ENCODE results near the gene PLEK.
"Not testable (repeated sequence)": the region's sequence is repeated elsewhere in the genome, so short reads cannot be mapped to it uniquely, and the experiment has no call there.

The PLEK gene

GRCh38 chr2:68390586-68390985 lies 25.5 kb downstream of the PLEK start:
- Histone ChIP-seq H3K9ac (ENCODE audit: insufficient read length, low read depth) (no peak overlapping the region), H3K4me3 (ENCODE audit: insufficient read length, low read depth) (no peak overlapping the region), H3K4me1 (ENCODE audit: insufficient read depth, insufficient read length) (no peaks in the 10 kb centered on the region), H3K9me3 (ENCODE audit: insufficient read depth, low read length) (no peaks in the 10 kb centered on the region), H3K27me3 (ENCODE audit: insufficient read depth, insufficient read length) (no peaks in the 10 kb centered on the region), H3K36me3 (ENCODE audit: insufficient read depth, insufficient read length, low read length) (no peaks in the 10 kb centered on the region)
- DNase-seq (ENCODE audit: low read depth, low spot score), result no peak
- no peak for TF ChIP-seq SUZ12 (IDR thresholded peaks at IDR 0.05; ENCODE audit: extremely low read depth, insufficient read depth, insufficient read length)
- TF ChIP-seq ZNF274 (IDR thresholded peaks at IDR 0.05; ENCODE audit: low read depth, low read length), result no peak
- TF ChIP-seq YY1 (IDR thresholded peaks at IDR 0.05; ENCODE audit: insufficient read depth, insufficient read length), result no peak

- Histone ChIP-seq H3K4me3 (ENCODE audit: insufficient read length, low read depth) (no peak overlapping the region), H3K27me3 (ENCODE audit: insufficient read depth, insufficient read length) (no peaks in the 10 kb centered on the region), H3K9ac (ENCODE audit: insufficient read length, low read depth) (no peak overlapping the region), H3K9me3 (ENCODE audit: insufficient read depth, low read length) (no peaks in the 10 kb centered on the region), H3K36me3 (ENCODE audit: insufficient read depth, insufficient read length, low read length) (no peaks in the 10 kb centered on the region), H3K4me1 (ENCODE audit: insufficient read depth, insufficient read length) (no peaks in the 10 kb centered on the region)
- DNase-seq (ENCODE audit: low read depth, low spot score), result no peak
- TF ChIP-seq YY1 (IDR thresholded peaks at IDR 0.05; ENCODE audit: insufficient read depth, insufficient read length), result no peak
- TF ChIP-seq SUZ12 (IDR thresholded peaks at IDR 0.05; ENCODE audit: extremely low read depth, insufficient read depth, insufficient read length), result no peak
- TF ChIP-seq ZNF274 (IDR thresholded peaks at IDR 0.05; ENCODE audit: low read depth, low read length), result no peak
Observed at GRCh38 chr2:68391099-68391498, 26.0 kb downstream of the PLEK start.

GRCh38 chr2:68391869-68392268 lies 26.8 kb downstream of the PLEK start:
- DNase-seq (ENCODE audit: low read depth, low spot score), result no peak
- TF ChIP-seq ZNF274 (IDR thresholded peaks at IDR 0.05; ENCODE audit: low read depth, low read length) (no peak), YY1 (IDR thresholded peaks at IDR 0.05; ENCODE audit: insufficient read depth, insufficient read length) (no peak), SUZ12 (IDR thresholded peaks at IDR 0.05; ENCODE audit: extremely low read depth, insufficient read depth, insufficient read length) (no peak)
- Histone ChIP-seq H3K4me3 (ENCODE audit: insufficient read length, low read depth) (no peak overlapping the region), H3K9ac (ENCODE audit: insufficient read length, low read depth) (no peak overlapping the region), H3K4me1 (ENCODE audit: insufficient read depth, insufficient read length) (no peaks in the 10 kb centered on the region), H3K9me3 (ENCODE audit: insufficient read depth, low read length) (no peaks in the 10 kb centered on the region), H3K27me3 (ENCODE audit: insufficient read depth, insufficient read length) (no peaks in the 10 kb centered on the region), H3K36me3 (ENCODE audit: insufficient read depth, insufficient read length, low read length) (no peaks in the 10 kb centered on the region)

- Histone ChIP-seq H3K9ac (ENCODE audit: insufficient read length, low read depth) (no peak overlapping the region), H3K4me3 (ENCODE audit: insufficient read length, low read depth) (no peak overlapping the region), H3K4me1 (ENCODE audit: insufficient read depth, insufficient read length) (no peaks in the 10 kb centered on the region), H3K27me3 (ENCODE audit: insufficient read depth, insufficient read length) (no peaks in the 10 kb centered on the region), H3K9me3 (ENCODE audit: insufficient read depth, low read length) (no peaks in the 10 kb centered on the region), H3K36me3 (ENCODE audit: insufficient read depth, insufficient read length, low read length) (no peaks in the 10 kb centered on the region)
- DNase-seq (ENCODE audit: low read depth, low spot score), result no peak
- TF ChIP-seq ZNF274 (IDR thresholded peaks at IDR 0.05; ENCODE audit: low read depth, low read length), result no peak
- no peak for TF ChIP-seq SUZ12 (IDR thresholded peaks at IDR 0.05; ENCODE audit: extremely low read depth, insufficient read depth, insufficient read length)
- no peak for TF ChIP-seq YY1 (IDR thresholded peaks at IDR 0.05; ENCODE audit: insufficient read depth, insufficient read length)
Observed at GRCh38 chr2:68396093-68396492, 31.0 kb downstream of the PLEK start.

GRCh38 chr2:68397704-68398263 lies 32.7 kb downstream of the PLEK start:
- not testable (repeated sequence) for H3K9ac ChIP-seq (ENCODE audit: insufficient read length, low read depth); DNase-seq (ENCODE audit: low read depth, low spot score); H3K27me3 ChIP-seq (ENCODE audit: insufficient read depth, insufficient read length); H3K9me3 ChIP-seq (ENCODE audit: insufficient read depth, low read length); H3K36me3 ChIP-seq (ENCODE audit: insufficient read depth, insufficient read length, low read length); H3K4me1 ChIP-seq (ENCODE audit: insufficient read depth, insufficient read length); H3K4me3 ChIP-seq (ENCODE audit: insufficient read length, low read depth)

GRCh38 chr2:68403199-68403644 lies 38.1 kb downstream of the PLEK start:
- H3K4me1 ChIP-seq (ENCODE audit: insufficient read depth, insufficient read length), result no peaks in the 10 kb centered on the region
- no peak overlapping the region for H3K9ac ChIP-seq (ENCODE audit: insufficient read length, low read depth)
- H3K4me3 ChIP-seq (ENCODE audit: insufficient read length, low read depth), result no peak overlapping the region
- H3K27me3 ChIP-seq (ENCODE audit: insufficient read depth, insufficient read length), result no peaks in the 10 kb centered on the region
- TF ChIP-seq SUZ12 (IDR thresholded peaks at IDR 0.05; ENCODE audit: extremely low read depth, insufficient read depth, insufficient read length) (no peak), YY1 (IDR thresholded peaks at IDR 0.05; ENCODE audit: insufficient read depth, insufficient read length) (no peak), ZNF274 (IDR thresholded peaks at IDR 0.05; ENCODE audit: low read depth, low read length) (no peak)
- DNase-seq (ENCODE audit: low read depth, low spot score), result no peak
- H3K9me3 ChIP-seq (ENCODE audit: insufficient read depth, low read length), result no peaks in the 10 kb centered on the region
- no peaks in the 10 kb centered on the region for H3K36me3 ChIP-seq (ENCODE audit: insufficient read depth, insufficient read length, low read length)

GRCh38 chr2:68404164-68404563 lies 39.1 kb downstream of the PLEK start:
- no peak for DNase-seq (ENCODE audit: low read depth, low spot score)
- TF ChIP-seq ZNF274 (IDR thresholded peaks at IDR 0.05; ENCODE audit: low read depth, low read length) (no peak), SUZ12 (IDR thresholded peaks at IDR 0.05; ENCODE audit: extremely low read depth, insufficient read depth, insufficient read length) (no peak), YY1 (IDR thresholded peaks at IDR 0.05; ENCODE audit: insufficient read depth, insufficient read length) (no peak)
- H3K9ac ChIP-seq (ENCODE audit: insufficient read length, low read depth), result no peak overlapping the region
- H3K4me3 ChIP-seq (ENCODE audit: insufficient read length, low read depth), result no peak overlapping the region
- no peaks in the 10 kb centered on the region for H3K27me3 ChIP-seq (ENCODE audit: insufficient read depth, insufficient read length)
- no peaks in the 10 kb centered on the region for H3K9me3 ChIP-seq (ENCODE audit: insufficient read depth, low read length)
- no peaks in the 10 kb centered on the region for H3K4me1 ChIP-seq (ENCODE audit: insufficient read depth, insufficient read length)
- H3K36me3 ChIP-seq (ENCODE audit: insufficient read depth, insufficient read length, low read length), result no peaks in the 10 kb centered on the region

Measured in NT2/D1 (cell line).